GM18499 (cell line): Measurements from ENCODE around the gene MBOAT1.
"Not testable (repeated sequence)": the region's sequence is repeated elsewhere in the genome, so short reads cannot be mapped to it uniquely, and the experiment has no call there.

ENCODE experiments used
- ATAC-seq: cut with Tn5 transposase; IDR thresholded peaks from one replicate; pipeline ENCODE4 v1.9.1; 2021; ENCODE audit warnings: moderate number of reproducible peaks; ENCODE audit not compliant: insufficient read depth, unreplicated experiment

The MBOAT1 gene

GRCh38 chr6:20173833-20174792, 38.2 kb downstream of the MBOAT1 start:
- no peak for ATAC-seq

GRCh38 chr6:20172842-20173456, 39.3 kb downstream of the MBOAT1 start:
- no peak for ATAC-seq

- ATAC-seq: no peak
Measured at GRCh38 chr6:20170455-20171148, 41.7 kb downstream of the MBOAT1 start.

- ATAC-seq: no peak
Measured at GRCh38 chr6:20169786-20170185, 42.5 kb downstream of the MBOAT1 start.

GRCh38 chr6:20169119-20169557, 43.1 kb downstream of the MBOAT1 start:
- no peak for ATAC-seq

- ATAC-seq: no peak
Measured at GRCh38 chr6:20168690-20169089, 43.6 kb downstream of the MBOAT1 start.

GRCh38 chr6:20167601-20168000, 44.7 kb downstream of the MBOAT1 start:
- ATAC-seq: no peak

- no peak for ATAC-seq
Measured at GRCh38 chr6:20166210-20166609, 46.1 kb downstream of the MBOAT1 start.

GRCh38 chr6:20162515-20162914, 49.8 kb downstream of the MBOAT1 start:
- ATAC-seq: no peak

GRCh38 chr6:20160541-20161283, 51.6 kb downstream of the MBOAT1 start:
- ATAC-seq: no peak

GRCh38 chr6:20159781-20160540, 52.3 kb downstream of the MBOAT1 start:
- ATAC-seq: no peak

GRCh38 chr6:20159098-20159497, 53.2 kb downstream of the MBOAT1 start:
- no peak for ATAC-seq

- no peak for ATAC-seq
Measured at GRCh38 chr6:20158676-20159075, 53.6 kb downstream of the MBOAT1 start.

GRCh38 chr6:20156824-20157223, 55.4 kb downstream of the MBOAT1 start:
- no peak for ATAC-seq

- ATAC-seq: no peak
Measured at GRCh38 chr6:20154753-20155152, 57.5 kb downstream of the MBOAT1 start.

GRCh38 chr6:20153194-20153593, 59.1 kb downstream of the MBOAT1 start:
- ATAC-seq: no peak

- no peak for ATAC-seq
Measured at GRCh38 chr6:20148433-20148832, 63.8 kb downstream of the MBOAT1 start.

- ATAC-seq: no peak
Measured at GRCh38 chr6:20147469-20147868, 64.8 kb downstream of the MBOAT1 start.

GRCh38 chr6:20146831-20147230, 65.4 kb downstream of the MBOAT1 start:
- ATAC-seq: not testable (repeated sequence)

GRCh38 chr6:20146291-20146690, 66.0 kb downstream of the MBOAT1 start:
- ATAC-seq: no peak
